Colon (tissue), 2 donors: ENCODE measurements around the gene FAM43B.
"Not testable (repeated sequence)": the region's sequence is repeated elsewhere in the genome, so short reads cannot be mapped to it uniquely, and the experiment has no call there.

Experiments used
- FAIRE-seq: peaks from 2 replicates; lab custom pipeline; 2012; peaks lifted over from hg19 to GRCh38; lab: Jason Lieb, UNC
- donor health status: control.
- donor health status: control.

FAM43B gene

GRCh38 chr1:20551945-20552727 lies at the start of gene FAM43B:
TSS of gene FAM43B (plus strand) at chr1:20552573. CDS start at chr1:20552974, 401 bp downstream.
- FAIRE-seq, result no peak

- FAIRE-seq, result no peak
These were observed 46.9 kb upstream of the FAM43B start for GRCh38 chr1:20505488-20505887.

- no peak for FAIRE-seq
These were observed 45.2 kb upstream of the FAM43B start for GRCh38 chr1:20507248-20507563.

GRCh38 chr1:20507564-20508410 lies 44.6 kb upstream of the FAM43B start, which contains the start of gene MUL1:
TSS of gene MUL1 (minus strand) at chr1:20508151. CDS start at chr1:20508024, 127 bp downstream.
- FAIRE-seq, result no peak

GRCh38 chr1:20508411-20508771 lies 44.0 kb upstream of the FAM43B start:
- FAIRE-seq, result no peak

GRCh38 chr1:20511518-20512428 lies 40.6 kb upstream of the FAM43B start:
- FAIRE-seq, result no peak

GRCh38 chr1:20519609-20520262 lies 32.6 kb upstream of the FAM43B start:
- not testable (repeated sequence) for FAIRE-seq

- no peak for FAIRE-seq
These were observed 30.2 kb upstream of the FAM43B start for GRCh38 chr1:20521960-20522861.

GRCh38 chr1:20526267-20526666 lies 26.1 kb upstream of the FAM43B start:
- no peak for FAIRE-seq

GRCh38 chr1:20528221-20528620 lies 24.2 kb upstream of the FAM43B start:
- FAIRE-seq, result no peak

GRCh38 chr1:20530306-20530705 lies 22.1 kb upstream of the FAM43B start:
- no peak for FAIRE-seq

GRCh38 chr1:20530901-20531300 lies 21.5 kb upstream of the FAM43B start:
- FAIRE-seq, result no peak

- FAIRE-seq, result no peak
These were observed 18.7 kb upstream of the FAM43B start for GRCh38 chr1:20533635-20534034.

GRCh38 chr1:20534659-20535417 lies 17.5 kb upstream of the FAM43B start:
- no peak for FAIRE-seq

GRCh38 chr1:20538227-20538626 lies 14.1 kb upstream of the FAM43B start:
- FAIRE-seq, result no peak

GRCh38 chr1:20538760-20539551 lies 13.4 kb upstream of the FAM43B start:
- FAIRE-seq, result no peak

- no peak for FAIRE-seq
These were observed 12.1 kb upstream of the FAM43B start for GRCh38 chr1:20540281-20540680.

- no peak for FAIRE-seq
These were observed 5.7 kb upstream of the FAM43B start for GRCh38 chr1:20546637-20547036.

- no peak for FAIRE-seq
These were observed 1.2 kb upstream of the FAM43B start for GRCh38 chr1:20551161-20551560.
